Endodermal cell (in vitro differentiated cells): Measurements from ENCODE around the gene OR52B6. TPM values are rescaled to one million over a fixed set of nuclear protein-coding genes. Genes with fewer than 3 reads are reported as not detected.
"Not testable (repeated sequence)": the region's sequence is repeated elsewhere in the genome, so short reads cannot be mapped to it uniquely, and the experiment has no call there.

Experiments
- DNase-seq: peaks from one replicate; pipeline ENCODE4 v3.0.0-alpha.2; 2017
- H3K27ac ChIP-seq: 2 replicates; pipeline ENCODE4 v1.5.1; 2013; ENCODE audit warnings: mild to moderate bottlenecking, low read depth, low read length, moderate library complexity
- H3K27me3 ChIP-seq: 2 replicates; pipeline ENCODE4 v1.6.1; 2013; ENCODE audit warnings: mild to moderate bottlenecking, low read length, moderate library complexity; ENCODE audit not compliant: insufficient read depth, control insufficient read depth, poor library complexity, severe bottlenecking
- H3K36me3 ChIP-seq: 2 replicates; pipeline ENCODE4 v1.7.0; 2013; ENCODE audit warnings: mild to moderate bottlenecking, low read length, moderate library complexity; ENCODE audit not compliant: control insufficient read depth, insufficient read depth
- H3K4me1 ChIP-seq: one replicate; pipeline ENCODE4 v1.7.0; 2013; ENCODE audit warnings: low read length; ENCODE audit not compliant: control insufficient read depth, insufficient read depth
- H3K4me3 ChIP-seq: 2 replicates; pipeline ENCODE4 v1.5.1; 2013; ENCODE audit warnings: mild to moderate bottlenecking, low read length, moderate library complexity
- H3K9ac ChIP-seq: 2 replicates; pipeline ENCODE4 v1.6.1; 2013; ENCODE audit warnings: mild to moderate bottlenecking, low read length, moderate library complexity; ENCODE audit not compliant: poor library complexity, severe bottlenecking; ENCODE audit errors: extremely low read depth
- H3K9me3 ChIP-seq: 2 replicates; pipeline ENCODE4 v1.6.1; 2013; ENCODE audit warnings: mild to moderate bottlenecking, low read length, moderate library complexity; ENCODE audit not compliant: control insufficient read depth
- H3K27ac Mint-ChIP-seq: 2 replicates; pipeline ENCODE4 v1.8.0; 2020; ENCODE audit warnings: mixed read lengths
- H3K27me3 Mint-ChIP-seq: 2 replicates; pipeline ENCODE4 v1.8.0; 2021; ENCODE audit warnings: mild to moderate bottlenecking, mixed read lengths; ENCODE audit not compliant: insufficient read depth
- H3K36me3 Mint-ChIP-seq: 2 replicates; pipeline ENCODE4 v1.8.0; 2020; ENCODE audit warnings: low read depth, mixed read lengths
- H3K4me1 Mint-ChIP-seq: 2 replicates; pipeline ENCODE4 v1.8.0; 2020; ENCODE audit warnings: mixed read lengths
- H3K4me3 Mint-ChIP-seq: 2 replicates; pipeline ENCODE4 v1.8.0; 2020; ENCODE audit warnings: mild to moderate bottlenecking, moderate library complexity, mixed read lengths
- H3K9me3 Mint-ChIP-seq: 2 replicates; pipeline ENCODE4 v1.8.0; 2020; ENCODE audit warnings: mild to moderate bottlenecking, mixed read lengths
- CTCF ChIP-seq: fragments of 200-600 bp; sonication (generic); conservative IDR thresholded peaks from 2 replicates; pipeline ENCODE4 v1.5.0; 2021; ENCODE audit warnings: antibody characterized with exemption, mild to moderate bottlenecking
- WGBS, 2 experiments: methylation state at CpG; one replicate each; pipeline versions ENCODE4 v1.1.5 to v1.1.7; 2013; ENCODE audit warnings: missing lambda C conversion rate in 2 of 2, mixed read lengths in 1 of 2; ENCODE audit not compliant: insufficient coverage in 1 of 2, insufficient read length in 1 of 2; 5-methylcytosine and 5-hydroxymethylcytosine counted together
- total RNA-seq, 2 donors: library from RNA; stranded (reverse); fragmentation: NEBNext Ultra II Directional in 1 of 2; extraction: Animal tissue kit (Norgen Biotek cat#: 25700) in 1 of 2; gene quantifications; 2 replicates in 1 of 2; 3 replicates in 1 of 2; pipeline ENCODE4 v1.2.1, GENCODE V29; 2021

Gene OR52B6
- total RNA-seq, 2 donors from 2014 or later = not detected

DNA sequence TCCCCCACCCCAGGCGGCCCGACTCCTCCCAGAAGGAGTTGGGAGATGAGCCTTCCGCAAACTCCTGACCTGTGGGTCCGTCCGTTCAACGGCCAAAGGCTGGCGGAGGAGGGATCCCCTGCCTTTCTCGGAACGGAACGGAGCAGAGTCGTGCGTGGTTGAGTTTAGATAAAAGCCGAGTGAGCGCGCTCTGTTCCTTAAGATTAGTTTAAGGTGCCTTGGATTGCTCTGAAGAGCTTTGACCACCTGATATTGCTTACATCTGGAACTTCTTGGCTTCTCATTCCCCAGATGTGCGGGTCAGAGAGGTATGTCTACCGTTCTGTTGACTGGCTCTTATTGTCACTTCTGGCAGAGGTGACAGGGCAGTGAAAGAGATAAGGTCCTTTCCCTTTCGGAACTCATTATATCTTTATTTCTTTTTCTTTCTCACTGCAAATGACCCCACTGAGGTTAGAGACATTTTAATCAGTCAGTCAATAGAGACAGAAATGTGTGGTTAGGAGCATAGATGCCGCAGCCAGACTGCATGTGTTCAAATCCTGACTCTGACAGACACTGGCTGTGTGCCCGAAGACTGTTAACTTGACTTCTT, 16.0 kb downstream of the OR52B6 start, which contains the start of gene TRIM6:
Gene TRIM6, plus strand, starts transcription at position 31 of the 595 bp plus-strand sequence. Its CDS starts 261 bp downstream, at position 292.
- Histone ChIP-seq H3K27me3 (no peaks in the 10 kb centered on the region), H3K4me1 (peaks cover 4% of the 10 kb centered on the region), H3K9me3 (no peaks in the 10 kb centered on the region), H3K9ac (peak within 1 kb of the TSS; percentile 18), H3K4me3 (peak within 1 kb of the TSS; percentile 88), H3K27ac (no peak within 1 kb of the TSS), H3K36me3 (no peaks in the 10 kb centered on the region)
- Mint-ChIP-seq H3K4me1 (peaks cover 29% of the 10 kb centered on the region), H3K27me3 (peaks cover 1% of the 10 kb centered on the region), H3K4me3 (peak within 1 kb of the TSS; percentile 84), H3K27ac (peak within 1 kb of the TSS; percentile 93), H3K9me3 (peaks cover 1% of the 10 kb centered on the region), H3K36me3 (no peaks in the 10 kb centered on the region)
- TF ChIP-seq CTCF = no peak
- peak; percentile 87 for DNase-seq
- 3 to 7% methylated on average over 8 to 19 of the region's 20 CpGs for WGBS, 2 experiments

DNA sequence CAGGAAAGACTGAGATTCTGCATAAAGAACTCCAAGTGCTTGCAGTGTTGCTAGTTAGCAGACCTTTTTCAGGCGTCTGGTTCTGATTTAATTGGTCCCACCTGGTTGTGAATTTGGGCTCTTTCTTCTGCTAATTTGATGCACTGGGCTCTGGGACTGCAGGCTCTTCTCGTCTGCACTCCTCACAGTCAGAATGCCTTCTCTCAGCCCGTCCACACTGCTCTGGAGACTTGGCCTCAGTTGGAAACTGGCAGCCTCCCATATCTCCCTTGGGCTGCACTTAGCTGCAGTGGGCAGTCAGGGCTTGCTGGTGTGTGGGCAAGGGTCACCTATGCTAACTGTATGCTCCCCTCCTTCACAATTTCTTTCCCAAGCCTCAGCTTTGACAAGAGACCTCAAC, 17.3 kb downstream of the OR52B6 start:
- Histone ChIP-seq H3K9me3 (no peaks in the 10 kb centered on the region), H3K27ac (no peak overlapping the region), H3K36me3 (no peaks in the 10 kb centered on the region), H3K4me1 (peaks cover 4% of the 10 kb centered on the region), H3K4me3 (peak overlapping the region; percentile 88), H3K9ac (no peak overlapping the region), H3K27me3 (no peaks in the 10 kb centered on the region)
- H3K4me1 Mint-ChIP-seq = peaks cover 36% of the 10 kb centered on the region
- no peak overlapping the region for H3K27ac Mint-ChIP-seq
- H3K9me3 Mint-ChIP-seq = no peaks in the 10 kb centered on the region
- H3K36me3 Mint-ChIP-seq = no peaks in the 10 kb centered on the region
- peak overlapping the region; percentile 84 for H3K4me3 Mint-ChIP-seq
- DNase-seq = peak; percentile 54
- peaks cover 1% of the 10 kb centered on the region for H3K27me3 Mint-ChIP-seq
- no peak for TF ChIP-seq CTCF
- 29 to 30% methylated on average over 2 to 3 of the region's 3 CpGs for WGBS, 2 experiments

DNA sequence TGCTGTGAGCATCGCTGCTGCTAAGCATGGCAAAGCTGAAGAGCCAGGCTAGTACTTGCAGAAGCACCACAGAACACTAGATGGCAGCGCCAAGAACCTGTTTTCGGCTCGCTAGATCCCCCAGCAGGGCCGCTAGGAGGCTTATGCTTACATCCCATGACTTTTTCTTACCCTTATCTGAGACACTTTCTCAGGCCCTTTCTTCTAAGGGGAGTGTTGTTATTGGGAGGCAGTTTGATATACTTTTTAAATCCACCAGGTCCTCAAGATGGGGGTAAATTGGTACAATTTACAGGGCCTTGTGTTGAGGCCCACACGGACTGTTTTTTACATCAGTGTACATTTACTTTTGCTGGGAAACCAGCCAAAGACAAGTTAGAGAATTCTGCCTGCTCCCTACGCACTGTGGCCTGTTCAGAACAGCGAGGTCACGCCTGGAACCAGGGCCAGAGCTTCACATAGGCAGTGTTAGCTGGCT, 19.7 kb downstream of the OR52B6 start:
- no peak overlapping the region for H3K4me3 Mint-ChIP-seq
- Histone ChIP-seq H3K9ac (no peak overlapping the region), H3K4me1 (peaks cover 12% of the 10 kb centered on the region), H3K9me3 (no peaks in the 10 kb centered on the region), H3K27me3 (no peaks in the 10 kb centered on the region), H3K36me3 (peaks cover 9% of the 10 kb centered on the region), H3K4me3 (no peak overlapping the region), H3K27ac (no peak overlapping the region)
- DNase-seq = peak; percentile 89
- WGBS, 2 experiments = 44 to 71% methylated on average over 5 to 9 of the region's 9 CpGs
- H3K36me3 Mint-ChIP-seq = peaks cover 17% of the 10 kb centered on the region
- H3K27me3 Mint-ChIP-seq = peaks cover 1% of the 10 kb centered on the region
- peaks cover 44% of the 10 kb centered on the region for H3K4me1 Mint-ChIP-seq
- TF ChIP-seq CTCF = peak; percentile 96
- H3K9me3 Mint-ChIP-seq = no peaks in the 10 kb centered on the region
- peak overlapping the region; percentile 35 for H3K27ac Mint-ChIP-seq

DNA sequence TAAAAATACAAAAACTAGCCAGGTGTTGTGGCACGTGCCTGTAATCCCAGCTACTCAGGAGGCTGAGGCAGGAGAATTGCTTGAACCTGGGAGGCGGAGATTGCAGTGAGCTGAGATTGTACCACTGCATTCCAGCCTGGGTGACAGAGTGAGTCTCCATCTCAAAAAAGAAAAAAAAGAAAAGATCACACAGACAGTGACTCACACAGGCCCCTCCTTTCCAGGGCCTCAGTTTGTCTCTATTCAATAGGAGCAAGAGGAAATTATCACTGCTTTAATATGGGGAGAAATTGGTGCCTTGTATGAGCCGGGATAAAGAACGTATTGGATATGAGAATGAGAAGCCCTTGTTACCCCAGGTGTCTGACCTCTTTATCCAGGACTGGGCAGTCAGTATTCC, 22.1 kb downstream of the OR52B6 start:
- not testable (repeated sequence) for DNase-seq, H3K27ac ChIP-seq, H3K27me3 ChIP-seq, H3K9me3 Mint-ChIP-seq, H3K9me3 ChIP-seq, H3K27ac Mint-ChIP-seq, H3K4me3 Mint-ChIP-seq, H3K27me3 Mint-ChIP-seq, H3K4me3 ChIP-seq, H3K9ac ChIP-seq
- H3K36me3 Mint-ChIP-seq = peaks cover 39% of the 10 kb centered on the region
- H3K4me1 Mint-ChIP-seq = peaks cover 28% of the 10 kb centered on the region
- 90% methylated on average over 4 of the region's 4 CpGs; no CpG with 5 or more reads in 1 of the 2 experiments for WGBS, 2 experiments
- Histone ChIP-seq H3K4me1 (peaks cover 12% of the 10 kb centered on the region), H3K36me3 (peaks cover 26% of the 10 kb centered on the region)
